GM23338 (cell line): ENCODE measurements around the gene KCNAB2. TPM values are rescaled to one million over a fixed set of nuclear protein-coding genes. Genes with fewer than 3 reads are reported as not detected.

Experiments
- ATAC-seq: fragments of 200-7000 bp; cut with Tn5 transposase; 3 replicates; pipeline ENCODE4 v1.9.1; 2020
- DNase-seq: peaks from one replicate; pipeline ENCODE4 v3.0.0-alpha.2; 2015; ENCODE audit warnings: low spot score
- H2AFZ ChIP-seq: fragments of 200-600 bp; sonication (generic); 2 replicates; pipeline ENCODE4 v1.8.0; 2016; ENCODE audit warnings: antibody characterized with exemption, mild to moderate bottlenecking, moderate library complexity
- H3F3A ChIP-seq: fragments of 200-600 bp; sonication (generic); replicated peaks from 2 replicates; pipeline ENCODE4 v1.8.0; 2017; ENCODE audit warnings: antibody characterized with exemption, mixed run types, low read depth
- H3K27ac ChIP-seq: fragments of 200-600 bp; sonication (generic); 2 replicates; pipeline ENCODE4 v1.6.1; 2016; ENCODE audit warnings: low read depth
- H3K27me3 ChIP-seq: fragments of 200-600 bp; sonication (generic); 2 replicates; pipeline ENCODE4 v1.8.0; 2016; ENCODE audit warnings: mild to moderate bottlenecking, mixed run types, moderate library complexity; ENCODE audit not compliant: insufficient read depth
- H3K36me3 ChIP-seq: fragments of 200-600 bp; sonication (generic); 2 replicates; pipeline ENCODE4 v1.8.0; 2016; ENCODE audit warnings: mild to moderate bottlenecking; ENCODE audit not compliant: insufficient read depth
- H3K4me1 ChIP-seq: fragments of 200-600 bp; sonication (generic); 2 replicates; pipeline ENCODE4 v1.8.0; 2016; ENCODE audit warnings: mild to moderate bottlenecking, moderate library complexity; ENCODE audit not compliant: insufficient read depth
- H3K4me2 ChIP-seq: fragments of 200-600 bp; sonication (generic); 2 replicates; pipeline ENCODE4 v1.7.1; 2017; ENCODE audit warnings: mixed run types
- H3K4me3 ChIP-seq: fragments of 200-600 bp; sonication (generic); 2 replicates; pipeline ENCODE4 v1.6.1; 2016; ENCODE audit warnings: mixed run types
- H3K79me2 ChIP-seq: fragments of 200-600 bp; sonication (generic); replicated peaks from 2 replicates; pipeline ENCODE4 v1.8.0; 2017; ENCODE audit warnings: mild to moderate bottlenecking; ENCODE audit not compliant: insufficient read depth
- H3K9me2 ChIP-seq: fragments of 200-600 bp; sonication (generic); 2 replicates; pipeline ENCODE4 v1.8.0; 2017; ENCODE audit not compliant: insufficient read depth
- H4K20me1 ChIP-seq: fragments of 200-600 bp; sonication (generic); replicated peaks from 2 replicates; pipeline ENCODE4 v1.8.0; 2017; ENCODE audit warnings: mild to moderate bottlenecking; ENCODE audit not compliant: insufficient read depth
- H3K27ac Mint-ChIP-seq: 2 replicates; pipeline ENCODE4 v1.8.0; 2020; ENCODE audit warnings: inconsistent platforms, mild to moderate bottlenecking, moderate library complexity, mixed read lengths
- H3K27me3 Mint-ChIP-seq: 3 replicates; pipeline ENCODE4 v1.8.0; 2022; ENCODE audit warnings: low read depth, mild to moderate bottlenecking, moderate library complexity, mixed read lengths, inconsistent platforms; ENCODE audit not compliant: insufficient read depth, poor library complexity
- H3K36me3 Mint-ChIP-seq: 3 replicates; pipeline ENCODE4 v1.8.0; 2021; ENCODE audit warnings: low read depth, mild to moderate bottlenecking, inconsistent platforms, moderate library complexity, mixed read lengths
- H3K4me1 Mint-ChIP-seq: 3 replicates; pipeline ENCODE4 v1.8.0; 2020; ENCODE audit warnings: mild to moderate bottlenecking, inconsistent platforms, mixed read lengths
- H3K4me3 Mint-ChIP-seq: 3 replicates; pipeline ENCODE4 v1.8.0; 2021; ENCODE audit warnings: moderate library complexity, mild to moderate bottlenecking, inconsistent platforms, mixed read lengths
- H3K9me3 Mint-ChIP-seq: 3 replicates; pipeline ENCODE4 v1.8.0; 2020; ENCODE audit warnings: moderate library complexity, mild to moderate bottlenecking, inconsistent platforms, mixed read lengths
- CREB1 ChIP-seq: fragments of 250-450 bp; sonication (Bioruptor Pico); IDR thresholded peaks from 2 replicates; pipeline ENCODE4 v1.5.0; 2020; ENCODE audit warnings: low read depth, mild to moderate bottlenecking, moderate library complexity
- CTCF ChIP-seq, 2 experiments: fragments of 200-600 bp in 1 of 2; sonication (generic) in 1 of 2; conservative IDR thresholded peaks; 2 replicates each; pipeline versions ENCODE4 v1.5.1 to v1.6.1; 2016 to 2017; ENCODE audit warnings: antibody characterized with exemption in 2 of 2, low read depth in 2 of 2, mild to moderate bottlenecking in 2 of 2, moderate library complexity in 1 of 2
- ETS1 ChIP-seq: IDR thresholded peaks from 2 replicates; pipeline ENCODE4 v1.6.1; 2016; ENCODE audit warnings: antibody characterized with exemption
- EZH2 ChIP-seq: fragments of 200-600 bp; sonication (generic); IDR thresholded peaks from one replicate; pipeline ENCODE4 v1.8.0; 2017; ENCODE audit warnings: antibody characterized with exemption, mild to moderate bottlenecking, low read depth; ENCODE audit not compliant: unreplicated experiment
- EZH2phosphoT487 ChIP-seq: fragments of 200-600 bp; sonication (generic); IDR thresholded peaks from one replicate; pipeline ENCODE4 v1.8.1; 2018; ENCODE audit warnings: antibody characterized with exemption; ENCODE audit not compliant: unreplicated experiment
- JUNB ChIP-seq: IDR thresholded peaks from one replicate; pipeline ENCODE4 v1.6.1; 2016; ENCODE audit warnings: antibody characterized with exemption; ENCODE audit not compliant: unreplicated experiment
- NANOG ChIP-seq: IDR thresholded peaks from 2 replicates; pipeline ENCODE4 v1.6.1; 2016; ENCODE audit warnings: antibody characterized with exemption, borderline replicate concordance
- POLR2AphosphoS5 ChIP-seq: IDR thresholded peaks from 2 replicates; pipeline ENCODE4 v1.6.1; 2016; ENCODE audit warnings: antibody characterized with exemption, low read depth
- STAT1 ChIP-seq: IDR thresholded peaks from one replicate; pipeline ENCODE4 v1.6.1; 2016; ENCODE audit warnings: antibody characterized with exemption; ENCODE audit not compliant: unreplicated experiment
- ZNF114 ChIP-seq: fragments of 250-450 bp; sonication (Bioruptor Pico); IDR thresholded peaks from 2 replicates; pipeline ENCODE4 v1.5.0; 2020; ENCODE audit warnings: mild to moderate bottlenecking, moderate library complexity
- ZNF331 ChIP-seq: fragments of 250-450 bp; sonication (Bioruptor Pico); IDR thresholded peaks from 2 replicates; pipeline ENCODE4 v1.5.0; 2020; ENCODE audit warnings: low read depth, mild to moderate bottlenecking, moderate library complexity
- ZNF462 ChIP-seq: fragments of 250-450 bp; sonication (Bioruptor Pico); IDR thresholded peaks from 2 replicates; pipeline ENCODE4 v1.5.0; 2020; ENCODE audit warnings: mild to moderate bottlenecking, moderate library complexity
- polyA plus RNA-seq: library from polyadenylated mRNA; unstranded; fragments of >200 nt; fragmentation: Nextera tagmentation; extraction: Ambion mirVana; gene quantifications from 2 replicates; pipeline ENCODE4 v1.2.1, GENCODE V29; 2016
- total RNA-seq: library from RNA; depleted of rRNA; stranded (reverse); fragments of >200 nt; shearing (Covaris generic); gene quantifications from 2 replicates; pipeline ENCODE4 v1.2.3, GENCODE V29; 2014
- TF ChIP-seq, protein P1 (sequence below): IDR thresholded peaks from one replicate; pipeline ENCODE4 v1.6.1; 2018; ENCODE audit warnings: antibody characterized with exemption; ENCODE audit not compliant: unreplicated experiment

KCNAB2 gene
- total and polyA plus RNA-seq, 2 experiments from 2014 or later, result 3.0 to 3.7 TPM

- Mint-ChIP-seq H3K4me3 (no peak overlapping the region), H3K27ac (no peak overlapping the region), H3K27me3 (peaks cover 17% of the 10 kb centered on the region), H3K36me3 (no peaks in the 10 kb centered on the region), H3K9me3 (no peaks in the 10 kb centered on the region), H3K4me1 (peaks cover 5% of the 10 kb centered on the region; the same call in 2 of the 3 replicates)
- no peaks in the 10 kb centered on the region for H3K79me2 ChIP-seq
- peaks cover 15% of the 10 kb centered on the region for H3K27me3 ChIP-seq
- no peak overlapping the region for H3K4me2 ChIP-seq
- peaks cover under 1% of the 10 kb centered on the region; the same call in 1 of the 2 replicates for H3K9me2 ChIP-seq
- no peak overlapping the region for H3K27ac ChIP-seq
- H3K36me3 ChIP-seq, result no peaks in the 10 kb centered on the region
- no peaks in the 10 kb centered on the region for H3K4me1 ChIP-seq
- TF ChIP-seq CREB1 (CRISPR knock-in tag) (no peak), POLR2AphosphoS5 (no peak), ZNF114 (no peak), ZNF462 (CRISPR knock-in tag) (no peak), CTCF (conservative IDR thresholded peaks at IDR 0.05; ENCODE audit: low read depth in 2 of 2) (no peak), EZH2phosphoT487 (no peak), ETS1 (no peak), EZH2 (no peak), STAT1 (no peak), ZNF331 (CRISPR knock-in tag) (no peak), NANOG (no peak), JUNB (no peak)
- TF ChIP-seq, protein P1, sequence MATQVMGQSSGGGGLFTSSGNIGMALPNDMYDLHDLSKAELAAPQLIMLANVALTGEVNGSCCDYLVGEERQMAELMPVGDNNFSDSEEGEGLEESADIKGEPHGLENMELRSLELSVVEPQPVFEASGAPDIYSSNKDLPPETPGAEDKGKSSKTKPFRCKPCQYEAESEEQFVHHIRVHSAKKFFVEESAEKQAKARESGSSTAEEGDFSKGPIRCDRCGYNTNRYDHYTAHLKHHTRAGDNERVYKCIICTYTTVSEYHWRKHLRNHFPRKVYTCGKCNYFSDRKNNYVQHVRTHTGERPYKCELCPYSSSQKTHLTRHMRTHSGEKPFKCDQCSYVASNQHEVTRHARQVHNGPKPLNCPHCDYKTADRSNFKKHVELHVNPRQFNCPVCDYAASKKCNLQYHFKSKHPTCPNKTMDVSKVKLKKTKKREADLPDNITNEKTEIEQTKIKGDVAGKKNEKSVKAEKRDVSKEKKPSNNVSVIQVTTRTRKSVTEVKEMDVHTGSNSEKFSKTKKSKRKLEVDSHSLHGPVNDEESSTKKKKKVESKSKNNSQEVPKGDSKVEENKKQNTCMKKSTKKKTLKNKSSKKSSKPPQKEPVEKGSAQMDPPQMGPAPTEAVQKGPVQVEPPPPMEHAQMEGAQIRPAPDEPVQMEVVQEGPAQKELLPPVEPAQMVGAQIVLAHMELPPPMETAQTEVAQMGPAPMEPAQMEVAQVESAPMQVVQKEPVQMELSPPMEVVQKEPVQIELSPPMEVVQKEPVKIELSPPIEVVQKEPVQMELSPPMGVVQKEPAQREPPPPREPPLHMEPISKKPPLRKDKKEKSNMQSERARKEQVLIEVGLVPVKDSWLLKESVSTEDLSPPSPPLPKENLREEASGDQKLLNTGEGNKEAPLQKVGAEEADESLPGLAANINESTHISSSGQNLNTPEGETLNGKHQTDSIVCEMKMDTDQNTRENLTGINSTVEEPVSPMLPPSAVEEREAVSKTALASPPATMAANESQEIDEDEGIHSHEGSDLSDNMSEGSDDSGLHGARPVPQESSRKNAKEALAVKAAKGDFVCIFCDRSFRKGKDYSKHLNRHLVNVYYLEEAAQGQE, result no peak
- 0 out of 2 replicates have a peak, but pooled peaks cover 2% of the 10 kb centered on the region for H3F3A ChIP-seq
- no peak overlapping the region for H2AFZ ChIP-seq
- DNase-seq, result no peak
- no peaks in the 10 kb centered on the region for H4K20me1 ChIP-seq
- ATAC-seq, result no peak
- H3K4me3 ChIP-seq, result no peak overlapping the region
Observed at GRCh38 chr1:6144175-6144574, 98.5 kb downstream of the KCNAB2 start.
